SU-DHL-6 (cell line): ENCODE measurements around the gene ATP11A.

Experiments used
- H2AFZ ChIP-seq: fragments of 200-600 bp; sonication (generic); 2 replicates; pipeline ENCODE4 v1.6.1; 2014; ENCODE audit warnings: low read depth, mild to moderate bottlenecking, moderate library complexity, mixed read lengths, antibody characterized with exemption, low read length; ENCODE audit not compliant: severe bottlenecking
- H3F3A ChIP-seq: fragments of 200-600 bp; shearing (Covaris generic); 2 replicates; pipeline ENCODE4 v1.6.0; 2016; ENCODE audit warnings: antibody characterized with exemption, mild to moderate bottlenecking; ENCODE audit not compliant: insufficient read depth
- H3K27ac ChIP-seq: fragments of 200-600 bp; sonication (generic); 2 replicates; pipeline ENCODE4 v1.5.1; 2016; ENCODE audit warnings: low read depth, mild to moderate bottlenecking, low read length, moderate library complexity, mixed read lengths
- H3K27me3 ChIP-seq: fragments of 200-600 bp; sonication (generic), shearing (Covaris generic); 2 replicates; pipeline ENCODE4 v1.6.0; 2014; ENCODE audit warnings: mild to moderate bottlenecking, low read length
- H3K36me3 ChIP-seq: fragments of 200-600 bp; sonication (generic); 2 replicates; pipeline ENCODE4 v1.6.1; 2014; ENCODE audit warnings: mild to moderate bottlenecking, low read length, mixed read lengths
- H3K4me2 ChIP-seq: fragments of 300-600, 200-600 bp; shearing (Covaris generic), sonication (generic); 2 replicates; pipeline ENCODE4 v1.6.0; 2014; ENCODE audit warnings: low read length, low read depth, mild to moderate bottlenecking; ENCODE audit not compliant: poor library complexity, severe bottlenecking
- H3K4me3 ChIP-seq: fragments of 200-600 bp; sonication (generic); 2 replicates; pipeline ENCODE4 v1.5.1; 2014; ENCODE audit warnings: antibody characterized with exemption, low read length, mild to moderate bottlenecking, mixed read lengths; ENCODE audit not compliant: insufficient read depth, poor library complexity, severe bottlenecking
- H3K79me2 ChIP-seq: fragments of 200-600 bp; sonication (generic); 2 replicates; pipeline ENCODE4 v1.6.1; 2014; ENCODE audit warnings: mild to moderate bottlenecking, low read length, moderate library complexity; ENCODE audit not compliant: insufficient read depth
- H3K9ac ChIP-seq: fragments of 200-600 bp; sonication (generic); 2 replicates; pipeline ENCODE4 v1.7.0; 2014; ENCODE audit warnings: mild to moderate bottlenecking, low read length
- H3K9me2 ChIP-seq: fragments of 200-600 bp; sonication (generic); replicated peaks from 2 replicates; pipeline ENCODE4 v1.6.1; 2014; ENCODE audit warnings: low read length; ENCODE audit not compliant: insufficient read depth
- H3K9me3 ChIP-seq: fragments of 200-600 bp; sonication (generic); 2 replicates; pipeline ENCODE4 v1.6.1; 2014; ENCODE audit warnings: low read length, mixed read lengths; ENCODE audit not compliant: insufficient read depth
- H4K20me1 ChIP-seq: fragments of 200-600 bp; sonication (generic); 2 replicates; pipeline ENCODE4 v1.6.1; 2014; ENCODE audit warnings: low read depth, mild to moderate bottlenecking, antibody characterized with exemption, low read length, moderate library complexity, mixed read lengths
- EZH2phosphoT487 ChIP-seq: fragments of 200-600 bp; sonication (generic), shearing (Covaris generic); conservative IDR thresholded peaks from 2 replicates; pipeline ENCODE4 v1.6.1; 2018; ENCODE audit warnings: mild to moderate bottlenecking, antibody characterized with exemption, low read length, moderate library complexity, mixed read lengths
- TF ChIP-seq, protein P1 (sequence below): fragments of 200-600 bp; sonication (generic); IDR thresholded peaks from one replicate; pipeline ENCODE4 v1.5.1; 2017; ENCODE audit warnings: antibody characterized with exemption, mild to moderate bottlenecking, low read length, moderate library complexity; ENCODE audit not compliant: insufficient read depth, poor library complexity, severe bottlenecking

The ATP11A gene

DNA sequence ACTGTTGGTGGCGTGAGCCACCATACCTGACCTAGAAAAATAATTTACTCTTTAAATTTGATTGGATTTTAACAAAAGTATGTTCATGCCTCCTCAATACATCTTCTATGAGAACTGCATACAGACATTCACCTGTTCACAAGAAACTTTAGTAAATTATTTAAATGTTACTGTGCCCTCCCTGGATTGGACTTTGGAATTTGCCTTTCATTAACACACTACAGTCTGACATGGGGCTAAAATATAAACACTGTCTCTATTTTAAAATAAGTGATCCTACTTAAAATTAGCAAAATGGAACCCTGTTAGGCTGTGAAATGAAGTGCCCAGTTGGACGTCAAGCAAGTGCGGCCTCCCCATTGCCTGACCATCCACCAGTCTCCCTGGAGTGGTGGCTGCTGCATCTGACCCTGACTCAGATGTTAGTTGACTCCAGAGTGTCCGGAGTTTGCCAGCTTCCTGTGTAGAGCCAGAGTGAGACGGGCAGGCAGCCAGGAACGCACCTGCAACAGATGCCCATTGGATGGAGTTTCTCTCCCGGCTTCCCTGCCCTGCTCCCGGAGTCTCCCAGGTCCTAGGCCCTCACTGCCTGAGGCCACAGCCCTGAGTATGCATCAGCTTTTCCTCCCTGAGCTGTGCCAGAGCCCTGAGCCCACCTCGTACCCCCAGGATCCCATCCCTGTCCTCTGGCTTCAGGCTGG lies 45.9 kb upstream of the ATP11A start:
- Histone ChIP-seq H3K4me2 (no peak overlapping the region), H2AFZ (no peak overlapping the region), H3F3A (no peaks in the 10 kb centered on the region), H3K36me3 (no peaks in the 10 kb centered on the region), H3K9me3 (no peaks in the 10 kb centered on the region), H3K4me3 (no peak overlapping the region), H3K79me2 (no peaks in the 10 kb centered on the region), H3K9ac (no peak overlapping the region), H3K9me2 (no peaks in the 10 kb centered on the region), H3K27me3 (no peaks in the 10 kb centered on the region), H3K27ac (no peak overlapping the region), H4K20me1 (no peaks in the 10 kb centered on the region)
- TF ChIP-seq, protein P1, sequence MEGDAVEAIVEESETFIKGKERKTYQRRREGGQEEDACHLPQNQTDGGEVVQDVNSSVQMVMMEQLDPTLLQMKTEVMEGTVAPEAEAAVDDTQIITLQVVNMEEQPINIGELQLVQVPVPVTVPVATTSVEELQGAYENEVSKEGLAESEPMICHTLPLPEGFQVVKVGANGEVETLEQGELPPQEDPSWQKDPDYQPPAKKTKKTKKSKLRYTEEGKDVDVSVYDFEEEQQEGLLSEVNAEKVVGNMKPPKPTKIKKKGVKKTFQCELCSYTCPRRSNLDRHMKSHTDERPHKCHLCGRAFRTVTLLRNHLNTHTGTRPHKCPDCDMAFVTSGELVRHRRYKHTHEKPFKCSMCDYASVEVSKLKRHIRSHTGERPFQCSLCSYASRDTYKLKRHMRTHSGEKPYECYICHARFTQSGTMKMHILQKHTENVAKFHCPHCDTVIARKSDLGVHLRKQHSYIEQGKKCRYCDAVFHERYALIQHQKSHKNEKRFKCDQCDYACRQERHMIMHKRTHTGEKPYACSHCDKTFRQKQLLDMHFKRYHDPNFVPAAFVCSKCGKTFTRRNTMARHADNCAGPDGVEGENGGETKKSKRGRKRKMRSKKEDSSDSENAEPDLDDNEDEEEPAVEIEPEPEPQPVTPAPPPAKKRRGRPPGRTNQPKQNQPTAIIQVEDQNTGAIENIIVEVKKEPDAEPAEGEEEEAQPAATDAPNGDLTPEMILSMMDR = no peak
- TF ChIP-seq EZH2phosphoT487 = no peak

DNA sequence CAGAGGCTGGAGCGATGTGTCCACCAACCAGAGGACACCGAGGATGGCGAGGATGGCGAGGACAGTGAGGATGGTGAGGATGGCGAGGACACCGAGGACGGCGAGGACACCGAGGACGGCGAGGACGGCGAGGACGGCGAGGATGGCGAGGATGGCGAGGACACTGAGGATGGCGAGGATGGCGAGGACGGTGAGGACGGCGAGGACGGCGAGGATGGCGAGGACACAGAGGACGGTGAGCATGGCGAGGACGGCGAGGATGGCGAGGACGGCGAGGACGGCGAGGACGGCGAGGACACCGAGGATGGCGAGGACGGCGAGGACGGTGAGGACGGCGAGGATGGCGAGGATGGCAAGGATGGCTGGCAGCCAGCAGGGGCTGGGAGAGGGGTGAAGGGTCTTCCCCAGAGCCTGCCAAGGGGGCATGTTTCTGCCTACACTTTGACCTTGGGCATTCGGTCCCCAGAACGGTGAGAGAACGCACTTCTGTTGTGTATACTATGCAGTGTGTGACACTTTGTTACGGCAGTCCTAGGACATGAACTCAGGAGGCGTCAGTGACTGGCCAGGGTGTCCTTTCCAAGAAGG lies 44.4 kb upstream of the ATP11A start:
- no peaks in the 10 kb centered on the region for H4K20me1 ChIP-seq
- TF ChIP-seq, protein P1 = no peak
- TF ChIP-seq EZH2phosphoT487 = no peak

DNA sequence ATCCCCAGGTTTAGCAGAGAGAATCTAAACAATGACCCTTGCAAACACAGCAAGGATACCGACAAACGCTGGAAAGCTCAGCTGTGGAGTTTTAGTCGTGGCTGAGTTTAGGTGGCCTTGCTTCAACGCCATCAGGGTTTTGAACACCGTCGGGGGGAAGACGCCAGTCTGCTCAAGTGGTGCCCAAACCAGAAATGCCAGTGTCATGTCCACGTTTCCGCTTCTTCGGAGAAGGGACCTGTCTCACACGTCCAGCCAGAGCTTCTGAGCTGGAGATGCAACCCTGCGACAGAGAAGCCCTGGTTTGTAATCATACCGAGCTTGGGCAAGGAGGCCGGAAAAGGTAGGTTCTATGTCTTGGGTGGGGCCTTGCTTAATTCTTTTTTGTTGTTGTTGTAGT lies 42.6 kb upstream of the ATP11A start:
- TF ChIP-seq, protein P1 = no peak
- no peak for TF ChIP-seq EZH2phosphoT487
- H3K27me3 ChIP-seq = no peaks in the 10 kb centered on the region

More for the DNA sequence above, 44.4 kb upstream of the ATP11A start:
- H3K9ac ChIP-seq = no peak overlapping the region
- H3K79me2 ChIP-seq = no peaks in the 10 kb centered on the region
- H2AFZ ChIP-seq = no peak overlapping the region
- H3K4me3 ChIP-seq = no peak overlapping the region
- H3K27ac ChIP-seq = no peak overlapping the region
- H3F3A ChIP-seq = no peaks in the 10 kb centered on the region
- H3K36me3 ChIP-seq = no peaks in the 10 kb centered on the region
- no peaks in the 10 kb centered on the region for H3K9me3 ChIP-seq
- no peak overlapping the region for H3K4me2 ChIP-seq
- H3K27me3 ChIP-seq = no peaks in the 10 kb centered on the region
- no peaks in the 10 kb centered on the region for H3K9me2 ChIP-seq

More for the DNA sequence above, 42.6 kb upstream of the ATP11A start:
- Histone ChIP-seq H3K27ac (no peak overlapping the region), H3F3A (no peaks in the 10 kb centered on the region), H3K9ac (no peak overlapping the region), H3K4me3 (no peak overlapping the region), H3K9me3 (no peaks in the 10 kb centered on the region), H4K20me1 (no peaks in the 10 kb centered on the region), H3K9me2 (no peaks in the 10 kb centered on the region), H3K4me2 (no peak overlapping the region), H3K36me3 (no peaks in the 10 kb centered on the region), H2AFZ (no peak overlapping the region), H3K79me2 (no peaks in the 10 kb centered on the region)
